ENCODE measurements around the gene C10orf120.

C10orf120 gene

DNA sequence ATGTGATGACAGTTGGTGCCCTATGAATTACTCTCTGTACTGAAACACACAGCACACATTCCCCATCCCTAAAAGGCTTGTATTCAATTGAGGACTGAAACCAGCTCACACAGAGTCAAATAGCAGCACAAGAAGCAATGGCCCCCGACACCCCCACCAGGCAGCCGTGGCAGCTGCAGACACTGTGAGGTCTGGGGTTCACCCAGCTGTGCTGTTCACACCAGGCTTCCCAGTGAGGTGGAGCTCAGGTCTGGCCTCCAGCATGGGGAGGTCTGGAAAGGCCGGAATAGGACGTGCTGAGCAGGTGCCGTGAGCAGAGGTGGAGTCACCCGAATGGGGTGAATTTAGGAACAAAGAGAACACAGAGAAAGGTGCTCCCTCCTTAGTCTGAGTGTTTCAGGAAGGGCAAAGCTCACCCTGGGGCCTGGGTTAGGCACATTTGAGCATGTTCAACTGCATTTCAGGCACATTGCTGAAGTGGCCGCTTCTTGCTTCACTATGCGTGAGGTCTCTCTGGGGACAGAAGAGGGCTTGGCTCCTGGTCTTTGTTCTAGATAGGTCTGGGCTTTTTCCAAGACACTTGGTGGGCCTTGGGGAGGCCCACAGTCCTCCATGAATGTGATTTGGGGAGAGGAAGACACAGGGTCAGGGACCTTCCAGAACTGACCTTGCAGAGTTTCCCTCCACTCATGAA lies 41.1 kb downstream of the C10orf120 start:
- no peak for DNase-seq

DNA sequence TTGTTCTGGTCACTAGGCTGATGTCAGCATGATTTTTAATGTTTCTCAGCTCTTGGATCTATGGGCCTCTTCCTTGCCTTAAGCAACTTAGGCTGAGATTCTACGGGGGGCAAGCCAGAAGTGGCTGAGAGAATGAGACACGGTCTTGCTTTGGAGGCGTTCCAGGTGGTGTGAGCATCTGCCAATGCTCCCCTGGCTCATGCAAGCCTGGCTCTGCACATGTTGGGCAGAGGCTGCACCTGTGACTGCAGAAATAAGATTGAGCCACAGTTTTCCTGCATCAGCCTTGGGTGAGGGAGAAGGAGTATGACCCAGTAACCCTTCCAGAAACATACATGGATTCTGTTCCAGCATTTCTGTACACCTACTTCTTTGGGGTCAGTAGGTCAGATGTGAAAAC lies 41.9 kb downstream of the C10orf120 start:
- no peak for DNase-seq

DNA sequence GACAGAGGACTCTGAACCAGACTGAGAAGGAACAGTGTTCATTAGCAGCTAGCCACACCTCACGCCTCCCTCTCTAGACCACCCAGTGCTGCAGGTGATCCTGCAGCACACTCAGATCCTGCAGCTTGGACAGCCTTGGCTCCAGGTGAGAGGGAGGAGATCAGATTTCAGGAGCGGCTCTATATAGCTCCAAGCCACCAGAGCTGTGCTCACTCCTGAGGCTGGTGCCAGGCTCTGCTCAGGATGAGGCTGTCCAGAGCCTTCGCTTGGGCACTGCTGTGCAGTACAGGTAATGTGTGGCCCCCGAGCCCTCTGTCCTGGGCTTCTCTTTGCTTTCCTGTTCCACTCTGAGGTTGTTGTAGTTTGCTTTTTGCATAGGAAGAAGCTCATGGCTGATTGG lies 42.4 kb downstream of the C10orf120 start:
- DNase-seq = no peak

DNA sequence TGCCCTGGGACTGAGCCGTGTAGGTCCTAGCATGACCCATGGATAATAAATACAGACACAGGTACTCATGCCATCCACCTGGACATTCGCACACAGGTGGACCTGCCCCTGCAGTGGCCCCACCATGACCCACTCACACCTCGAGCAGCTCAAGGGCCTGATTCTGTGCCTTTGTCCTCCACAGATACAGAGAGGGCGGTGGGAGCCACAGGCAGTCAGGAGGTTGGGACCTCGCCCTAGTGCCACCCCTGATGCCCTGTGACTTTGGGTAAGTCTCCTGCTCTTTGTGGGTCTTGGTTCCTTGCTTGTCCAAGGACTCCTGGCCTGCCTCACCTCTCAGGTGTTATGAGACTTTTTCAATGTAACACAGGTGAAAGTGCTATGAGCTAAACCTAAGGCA lies 42.9 kb downstream of the C10orf120 start:
- DNase-seq = no peak

DNA sequence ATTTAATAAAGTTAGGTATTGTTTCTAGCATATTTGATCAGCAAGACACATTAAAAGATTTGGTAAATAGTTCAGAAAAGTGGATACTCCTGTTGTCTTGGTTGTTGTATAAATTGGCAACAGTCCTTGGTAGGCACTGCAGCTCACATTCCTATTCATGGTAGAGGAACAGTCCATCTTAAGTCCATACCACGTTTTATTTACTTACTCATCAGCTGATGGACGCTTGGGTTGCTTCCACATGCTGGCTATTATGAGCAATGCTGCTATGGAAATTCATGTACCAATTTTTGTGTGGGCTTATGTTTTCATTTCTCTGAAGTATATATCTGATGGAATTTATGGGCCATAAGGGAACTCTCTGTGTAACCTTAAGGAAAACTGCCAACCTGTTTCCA lies 43.3 kb downstream of the C10orf120 start:
- DNase-seq = no peak

DNA sequence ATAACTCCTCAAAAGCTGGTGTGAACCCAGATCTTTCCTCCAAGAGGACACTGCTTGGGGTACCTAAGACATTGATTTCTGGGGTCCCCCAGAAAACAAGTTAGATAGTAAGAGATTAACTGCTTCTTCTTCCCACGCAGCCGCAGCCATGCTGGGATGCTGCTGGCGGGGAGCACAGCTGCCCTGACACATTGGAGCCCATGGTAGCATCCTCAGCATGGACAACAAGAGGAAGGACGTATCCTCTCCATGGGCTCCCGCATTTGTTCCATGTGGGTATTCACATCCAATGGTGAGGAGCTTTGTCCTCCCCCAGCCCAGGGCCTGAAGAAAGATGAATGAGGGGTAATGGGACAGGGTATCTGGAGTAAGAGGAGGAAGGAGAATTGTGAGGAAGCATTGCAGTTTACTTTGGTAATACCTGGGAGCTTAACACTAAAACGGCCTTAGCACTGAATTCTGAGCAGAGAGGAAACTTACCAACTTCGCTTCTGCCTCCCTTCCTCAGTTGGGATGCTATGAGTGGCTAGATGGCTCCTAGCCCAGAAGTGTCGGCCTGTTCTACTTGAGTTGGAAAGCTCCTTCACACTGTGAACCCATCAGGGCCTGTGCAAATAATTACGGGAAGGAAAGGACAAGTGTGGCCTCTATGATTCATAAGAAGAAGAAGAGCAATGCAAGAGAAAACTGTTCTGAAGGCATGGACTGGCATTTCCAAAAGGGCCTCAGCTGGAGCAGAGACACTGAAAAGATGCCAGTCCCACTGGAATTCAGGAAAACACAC lies 43.9 kb downstream of the C10orf120 start:
- no peak for DNase-seq

DNA sequence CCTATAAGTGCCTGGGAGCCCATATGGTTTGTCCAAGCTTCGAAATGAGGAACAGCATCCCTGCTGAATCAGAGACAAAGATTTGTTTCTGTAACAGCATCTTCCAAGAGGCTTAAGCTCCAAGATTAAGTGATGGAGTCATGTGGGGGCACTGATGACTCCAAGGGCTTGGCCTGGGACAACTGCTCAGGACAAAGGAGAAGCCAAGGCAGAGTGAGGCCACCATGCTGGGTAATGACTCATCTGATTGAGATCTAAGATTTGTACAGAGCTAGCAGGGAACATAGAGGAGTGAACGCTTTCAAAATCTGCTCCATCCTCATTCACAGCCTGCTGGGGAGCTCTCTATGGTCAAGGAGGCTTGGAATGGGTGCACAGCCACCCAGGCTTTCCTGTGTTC lies 49.3 kb downstream of the C10orf120 start:
- no peak for DNase-seq

DNA sequence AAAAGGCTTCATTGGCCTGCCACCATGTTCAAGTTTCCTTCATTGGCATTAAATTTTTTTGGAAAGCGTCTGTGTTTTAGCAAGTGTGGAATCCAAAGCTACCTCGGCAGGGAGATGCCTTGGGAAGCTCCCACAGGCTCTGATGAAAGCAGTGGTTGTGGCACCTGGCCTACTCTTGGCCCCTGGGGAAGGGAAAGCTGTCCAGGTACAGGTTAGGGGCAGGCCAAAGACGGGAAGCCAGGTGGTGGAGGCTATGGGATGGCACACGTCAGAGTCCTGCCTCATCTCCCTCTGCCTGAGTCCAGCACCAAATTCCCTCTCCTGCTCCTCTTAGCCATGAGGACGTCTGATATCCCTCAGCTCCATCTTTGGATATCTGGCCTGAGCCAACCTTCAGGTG lies 49.7 kb downstream of the C10orf120 start:
- no peak for DNase-seq

DNA sequence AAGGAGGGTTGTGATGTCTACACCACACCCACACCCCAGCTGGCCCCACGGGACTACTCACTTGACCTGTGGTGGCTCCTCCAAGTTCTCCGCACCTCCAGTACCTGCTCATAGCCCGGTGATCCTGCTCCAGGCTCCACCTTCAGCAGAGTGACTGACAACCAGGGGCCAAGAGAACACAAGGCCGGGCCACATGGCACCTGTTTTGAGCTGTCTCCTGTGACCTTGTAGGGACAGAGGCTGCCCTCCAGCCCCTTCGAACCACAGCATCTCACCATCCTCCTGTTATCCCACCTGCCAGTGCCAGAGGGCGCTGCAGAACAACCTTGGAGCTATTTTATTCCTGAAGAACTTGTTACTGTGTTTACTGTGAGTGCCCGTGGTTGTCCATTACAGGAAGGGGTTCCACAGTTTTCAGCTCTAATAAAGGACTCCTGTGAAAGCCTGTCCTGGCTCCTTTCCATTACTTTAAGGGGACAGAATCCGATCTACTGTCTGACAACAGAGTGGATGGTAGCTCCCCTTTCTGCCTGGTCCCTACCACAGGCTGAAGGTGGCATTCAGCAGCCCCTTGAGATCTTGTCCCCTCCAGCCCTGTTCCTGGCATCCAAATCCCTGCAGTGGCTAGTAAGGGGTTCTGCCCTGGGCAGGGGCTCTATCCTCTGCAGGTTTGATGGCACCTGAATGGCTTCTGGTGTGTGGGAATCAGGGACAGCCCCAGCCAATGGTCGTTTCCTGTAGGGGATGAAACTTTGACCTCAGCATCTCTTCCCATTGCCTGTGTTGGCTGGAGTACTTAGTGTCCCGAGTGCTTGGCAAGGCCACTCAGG lies 50.8 kb downstream of the C10orf120 start:
- no peak for DNase-seq
